ENCODE measurements around the gene RNF14.

Gene RNF14

DNA sequence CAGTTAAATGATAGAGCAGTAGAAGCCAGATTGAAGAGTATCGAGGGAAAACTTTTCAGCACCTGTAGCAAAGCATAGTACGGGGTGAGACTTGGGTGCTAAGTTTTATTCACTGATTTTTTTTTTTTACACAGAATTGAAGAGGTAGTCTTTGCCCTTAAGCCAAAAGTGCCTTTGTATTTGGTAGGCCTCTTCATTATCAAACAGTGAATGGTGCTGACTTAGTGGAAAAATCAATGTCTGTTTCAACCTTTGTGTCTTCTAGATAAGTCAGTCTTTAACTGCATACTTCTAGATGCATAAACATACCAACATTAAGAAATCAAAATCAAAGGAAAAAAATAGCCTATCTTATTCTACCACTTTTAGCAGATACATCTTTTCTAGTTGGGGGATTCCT, 13.7 kb downstream of the RNF14 start:
- no peak for DNase-seq (ENCODE audit: low read depth)

DNA sequence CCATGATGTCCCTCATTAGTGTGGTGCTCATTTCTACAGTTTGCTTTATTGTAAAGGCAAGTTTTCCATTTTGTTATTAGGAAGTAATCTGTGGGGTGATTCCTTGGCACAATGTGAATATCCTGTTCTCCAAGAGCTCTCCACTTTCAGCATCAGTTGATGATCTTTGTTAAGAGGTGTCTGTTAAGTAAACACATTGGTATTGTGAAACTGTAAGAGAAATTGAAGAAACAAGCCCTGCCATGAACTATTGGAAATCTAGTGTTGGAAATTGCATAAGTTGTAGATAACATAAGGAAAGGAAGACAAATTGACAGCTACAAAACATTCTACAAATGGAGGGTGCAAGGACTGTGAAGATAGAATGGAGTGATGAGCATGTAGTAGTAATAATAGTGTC, 17.2 kb downstream of the RNF14 start:
- DNase-seq (ENCODE audit: low read depth): no peak

DNA sequence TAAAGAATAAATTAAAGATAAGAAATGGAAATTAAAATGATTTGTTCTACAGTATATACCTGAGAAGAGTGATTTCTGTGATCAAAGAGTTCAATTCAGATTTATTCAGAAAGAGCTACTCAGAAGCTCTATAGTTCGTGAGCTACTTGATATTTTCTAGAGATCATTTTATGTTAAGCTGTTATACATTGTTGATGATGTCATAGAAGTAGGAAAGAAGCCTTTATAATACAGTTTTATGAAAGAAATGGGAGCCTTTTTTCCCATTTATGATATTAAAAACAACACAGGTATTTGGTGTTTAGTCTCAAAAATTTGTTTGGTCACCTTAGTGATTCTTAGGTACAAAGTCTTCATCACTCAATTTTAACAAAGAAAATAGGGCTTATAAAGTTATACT, 20.8 kb downstream of the RNF14 start:
- no peak for DNase-seq (ENCODE audit: low read depth)

GRCh38 chr5:141992349-141992963, 23.6 kb downstream of the RNF14 start:
- DNase-seq (ENCODE audit: low read depth): peak; percentile 52

GRCh38 chr5:141994511-141995136, 25.7 kb downstream of the RNF14 start:
- no peak for DNase-seq (ENCODE audit: low read depth)

- DNase-seq (ENCODE audit: low read depth): no peak
Measured at GRCh38 chr5:141995656-141996055, 26.8 kb downstream of the RNF14 start.

- no peak for DNase-seq (ENCODE audit: low read depth)
Measured at GRCh38 chr5:141997358-141997960, 28.6 kb downstream of the RNF14 start.

- no peak for DNase-seq (ENCODE audit: low read depth)
Measured at GRCh38 chr5:142000173-142000572, 31.3 kb downstream of the RNF14 start.

GRCh38 chr5:142000704-142001484, 32.0 kb downstream of the RNF14 start:
- DNase-seq (ENCODE audit: low read depth): no peak

DNA sequence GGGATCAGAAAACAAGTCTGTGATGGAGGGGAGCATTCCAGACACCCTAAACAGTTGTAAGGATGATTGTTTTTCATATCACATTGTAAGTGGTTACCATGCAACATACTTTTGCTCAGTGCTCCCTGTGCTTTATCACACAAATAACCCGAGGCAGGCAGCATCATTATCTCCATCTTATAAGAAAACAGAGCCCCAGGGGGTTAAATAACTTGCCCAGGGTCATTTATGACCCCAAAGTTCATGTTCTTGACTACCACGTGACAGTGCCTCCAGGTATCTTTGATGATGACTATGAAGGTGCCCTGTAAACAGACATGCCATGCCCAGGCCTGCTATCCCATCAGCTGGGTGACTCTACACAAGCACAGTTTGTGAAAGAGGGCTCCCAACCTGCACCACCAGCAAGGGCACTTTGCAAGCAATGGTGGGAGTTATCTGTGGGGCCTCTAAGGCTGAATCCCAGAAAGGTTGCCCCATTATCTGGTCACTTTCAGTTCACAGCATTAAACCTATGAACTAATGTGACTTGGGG, 34.4 kb downstream of the RNF14 start:
- DNase-seq (ENCODE audit: low read depth): no peak

DNA sequence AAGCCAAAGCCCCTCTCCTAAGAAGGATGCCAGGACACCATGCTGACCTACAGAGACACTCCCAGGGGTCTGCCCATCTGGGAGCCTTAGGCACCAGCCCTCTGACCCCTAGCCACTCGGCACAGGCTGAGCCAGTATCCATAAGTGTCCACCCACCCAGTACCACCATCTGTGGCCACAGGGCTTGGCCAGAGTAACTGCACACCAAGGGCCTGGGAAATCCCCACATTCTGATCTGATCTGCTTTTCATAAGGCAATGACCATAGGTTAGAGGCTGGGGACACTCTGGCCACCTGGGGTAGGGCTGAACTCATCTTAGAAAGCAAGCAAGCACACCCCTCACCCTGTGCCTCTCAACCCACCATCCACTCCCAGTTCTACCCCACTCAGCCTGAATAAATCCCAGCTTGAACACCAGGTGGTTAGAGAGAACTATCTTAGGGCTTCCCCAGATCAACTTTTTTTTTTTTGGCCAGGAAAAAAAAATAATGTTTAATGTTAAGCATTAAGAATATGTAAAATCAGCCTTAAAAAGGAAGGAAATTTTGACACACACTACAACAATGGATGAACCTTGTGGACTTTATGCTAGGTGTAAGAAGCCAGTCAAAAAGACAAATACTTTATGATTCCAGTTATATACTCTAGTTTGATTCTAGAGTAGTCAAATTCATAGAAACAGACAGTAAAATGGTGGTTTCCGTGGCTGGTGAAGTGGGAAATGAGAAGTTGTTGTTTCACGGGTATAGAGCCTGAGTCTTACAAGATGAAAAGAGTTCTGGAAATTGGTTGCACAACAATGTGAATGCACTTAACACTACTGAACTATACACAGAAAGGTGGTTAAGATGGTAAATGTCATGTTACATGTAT, 37.7 kb downstream of the RNF14 start:
- DNase-seq (ENCODE audit: low read depth): no peak

- no peak for DNase-seq (ENCODE audit: low read depth)
Measured at GRCh38 chr5:142007237-142007544, 38.3 kb downstream of the RNF14 start.

DNA sequence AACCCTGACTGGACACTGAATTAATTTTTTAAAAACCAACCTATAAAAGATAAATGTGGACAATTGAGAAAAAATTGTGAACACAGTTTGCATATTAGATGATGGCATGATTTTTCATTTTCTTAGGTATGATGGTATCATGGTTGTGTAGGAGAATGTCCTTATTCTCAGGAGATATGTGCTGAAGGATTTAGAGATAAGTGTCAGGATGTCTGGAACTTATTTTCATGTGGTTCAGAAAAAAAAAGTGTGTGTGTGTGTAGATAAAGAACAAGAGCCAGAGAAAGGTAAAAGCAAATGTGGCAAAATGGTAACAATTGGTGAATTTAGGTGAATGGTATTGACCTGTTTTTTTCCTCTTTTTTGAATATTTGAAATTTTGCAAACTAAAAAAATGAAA, 39.9 kb downstream of the RNF14 start:
- DNase-seq (ENCODE audit: low read depth): no peak

GRCh38 chr5:142009886-142010285, 41.0 kb downstream of the RNF14 start:
- DNase-seq (ENCODE audit: low read depth): no peak

- DNase-seq (ENCODE audit: low read depth): no peak
Measured at GRCh38 chr5:142011572-142012185, 42.8 kb downstream of the RNF14 start.

- DNase-seq (ENCODE audit: low read depth): peak; percentile 64
Measured at GRCh38 chr5:142012186-142012785, 43.4 kb downstream of the RNF14 start.

GRCh38 chr5:142012792-142013388, 44.0 kb downstream of the RNF14 start, which contains the start of gene GNPDA1:
TSS of gene GNPDA1 (minus strand) at chr5:142013027. CDS start at chr5:142012035, 992 bp downstream.
- DNase-seq (ENCODE audit: low read depth): peak; percentile 75

DNA sequence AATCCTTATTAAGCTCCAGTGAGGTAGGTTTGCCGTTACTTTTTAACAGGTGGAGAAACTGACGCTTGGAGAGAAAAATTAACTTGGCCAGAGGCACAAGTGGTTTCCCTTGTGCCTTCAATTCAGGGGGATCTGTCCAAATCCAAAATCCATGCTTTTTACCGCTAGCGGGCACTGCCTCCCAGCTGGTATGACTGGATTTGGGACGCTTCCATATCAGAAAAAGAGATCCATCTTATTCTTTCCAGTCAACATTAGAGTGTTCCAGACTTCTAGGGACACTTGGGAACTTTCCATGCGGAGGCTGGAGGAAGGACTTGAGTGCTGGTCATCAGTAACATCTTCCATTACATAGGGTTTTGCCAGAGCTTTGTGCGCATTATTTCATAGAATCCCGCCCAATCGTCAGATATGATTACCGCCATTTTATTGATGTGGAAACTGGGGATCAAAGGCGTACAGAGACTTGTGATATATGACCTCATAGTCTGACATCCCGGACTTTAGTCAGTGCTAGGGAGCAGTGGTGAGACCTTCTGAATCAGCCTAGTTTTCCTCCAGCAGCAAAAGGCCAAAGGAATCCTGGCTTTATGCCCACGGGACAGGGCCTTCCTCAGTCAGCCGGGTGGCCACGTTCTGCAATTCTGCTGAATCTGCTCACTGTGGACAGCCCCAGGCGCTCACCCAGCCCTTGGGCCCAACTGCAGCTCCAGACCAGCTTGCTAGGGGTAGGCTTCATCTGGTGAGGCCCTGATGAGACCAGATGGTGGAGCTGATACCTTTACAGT, 45.0 kb downstream of the RNF14 start:
- DNase-seq (ENCODE audit: low read depth): no peak

- peak; percentile 36 for DNase-seq (ENCODE audit: low read depth)
Measured at GRCh38 chr5:142014911-142015584, 46.1 kb downstream of the RNF14 start.

Data from activated T-cell treated with anti-CD3 and anti-CD28 coated beads for 48 hours (primary cell).